Fibroblast of skin of left biceps (primary cell): ENCODE results near the gene RCOR3.
"Not testable (repeated sequence)": the region's sequence is repeated elsewhere in the genome, so short reads cannot be mapped to it uniquely, and the experiment has no call there.

Source experiments
- DNase-seq, 2 experiments: peaks; one replicate each; pipeline ENCODE4 v3.0.0-alpha.2; 2013; ENCODE audit warnings: low read depth in 2 of 2

The RCOR3 gene

DNA sequence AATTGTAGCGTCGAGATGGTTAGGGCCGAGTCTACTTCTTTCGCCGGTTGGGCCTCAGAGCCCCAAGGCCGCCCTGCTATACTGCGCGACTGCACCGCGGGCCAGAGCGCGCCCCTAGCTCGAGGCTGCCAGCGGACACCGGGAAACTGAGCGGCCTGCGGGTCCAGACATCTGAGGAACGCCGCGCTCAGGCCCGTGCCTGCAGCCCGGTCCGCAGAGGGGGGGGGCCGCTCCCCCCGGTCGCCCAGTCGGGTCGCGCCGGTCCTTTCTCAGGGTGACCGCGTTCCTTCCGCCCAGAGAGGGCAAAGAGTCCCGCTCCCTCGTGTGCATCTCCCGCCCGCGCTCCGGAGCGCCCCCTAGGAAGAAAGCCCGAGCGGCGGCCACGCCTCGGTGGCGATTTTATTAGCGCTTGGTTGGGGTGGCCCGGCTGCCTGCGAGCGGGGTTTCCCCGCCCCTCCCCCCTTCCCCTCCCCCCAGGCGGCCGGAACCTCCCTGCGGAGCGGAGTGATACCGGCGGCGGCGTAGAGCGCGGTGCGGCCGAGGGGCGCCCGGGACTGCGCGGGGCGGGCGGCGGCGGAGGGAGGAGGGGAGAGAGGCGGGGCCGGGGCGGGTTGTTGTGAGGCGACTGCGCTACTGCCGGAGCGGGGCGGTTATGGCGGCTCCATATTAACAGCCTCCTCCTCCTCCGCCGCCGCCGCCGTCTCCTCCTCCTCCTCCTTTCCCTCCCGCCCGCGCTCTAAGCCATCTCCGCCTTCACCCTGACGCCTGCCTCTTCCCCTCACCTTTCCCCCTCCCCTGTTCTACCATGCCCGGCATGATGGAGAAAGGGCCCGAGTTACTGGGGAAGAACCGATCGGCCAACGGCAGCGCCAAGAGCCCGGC lies at the start of gene RCOR3:
TSS of gene RCOR3 (plus strand) at position 611 of the 882 bp plus-strand sequence. CDS start at position 806, 195 bp downstream.
- peak; percentile 90 to 91 for DNase-seq

DNA sequence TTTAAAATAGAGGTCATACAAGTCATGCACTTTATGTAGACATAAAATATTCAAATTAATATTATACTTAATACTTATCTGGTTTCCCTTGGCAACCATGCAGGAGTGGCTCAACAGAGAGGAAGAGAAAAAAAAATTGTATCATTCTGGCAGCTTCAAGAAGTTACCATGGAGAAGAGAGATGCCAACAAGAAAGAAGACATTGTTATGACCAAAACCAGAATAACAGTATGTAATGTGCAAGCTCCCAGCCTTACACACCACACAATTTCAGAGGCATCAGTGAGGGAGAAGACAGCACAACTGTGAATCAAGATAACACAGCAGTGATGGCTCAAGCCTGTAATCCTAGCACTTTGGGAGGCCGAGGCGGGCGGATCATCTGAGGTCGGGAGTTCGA lies 49.1 kb upstream of the RCOR3 start:
- DNase-seq = no peak

DNA sequence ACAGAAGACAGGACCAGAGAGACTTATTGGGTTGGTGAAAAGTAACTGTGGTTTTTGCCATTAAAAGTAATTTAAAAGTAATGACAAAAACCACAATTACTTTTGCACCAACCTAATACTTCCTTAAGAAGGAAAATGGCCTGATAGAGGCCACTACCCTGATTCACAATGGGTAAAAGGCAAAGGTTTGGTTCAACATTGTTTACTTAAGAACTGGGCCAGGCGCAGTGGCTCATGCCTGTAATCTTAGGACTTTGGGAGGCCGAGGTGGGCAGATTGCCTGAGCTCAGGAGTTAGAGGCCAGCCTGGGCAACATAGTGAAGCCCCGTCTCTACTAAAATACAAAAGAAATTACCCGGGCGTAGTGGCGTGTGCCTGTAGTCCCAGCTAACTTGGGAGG lies 48.2 kb upstream of the RCOR3 start:
- no peak for DNase-seq

DNA sequence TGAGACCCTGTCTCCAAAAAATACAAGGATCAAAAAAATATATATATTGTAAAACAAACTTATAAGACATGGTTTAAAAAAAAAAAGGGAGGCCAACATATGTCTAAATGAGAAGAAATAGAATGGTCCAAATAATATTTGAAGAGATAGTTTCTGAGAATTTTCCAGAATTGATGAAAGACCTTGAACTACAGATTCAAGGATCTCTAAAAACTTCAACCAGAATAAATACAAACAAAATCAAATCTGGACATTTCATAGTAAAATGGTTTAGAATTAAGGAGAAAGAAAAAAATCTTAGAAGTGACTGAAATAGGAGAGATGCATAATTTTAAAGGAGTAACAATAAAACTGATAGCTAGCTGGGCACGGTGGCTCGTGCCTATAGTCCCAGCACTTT lies 45.5 kb upstream of the RCOR3 start:
- DNase-seq = no peak

DNA sequence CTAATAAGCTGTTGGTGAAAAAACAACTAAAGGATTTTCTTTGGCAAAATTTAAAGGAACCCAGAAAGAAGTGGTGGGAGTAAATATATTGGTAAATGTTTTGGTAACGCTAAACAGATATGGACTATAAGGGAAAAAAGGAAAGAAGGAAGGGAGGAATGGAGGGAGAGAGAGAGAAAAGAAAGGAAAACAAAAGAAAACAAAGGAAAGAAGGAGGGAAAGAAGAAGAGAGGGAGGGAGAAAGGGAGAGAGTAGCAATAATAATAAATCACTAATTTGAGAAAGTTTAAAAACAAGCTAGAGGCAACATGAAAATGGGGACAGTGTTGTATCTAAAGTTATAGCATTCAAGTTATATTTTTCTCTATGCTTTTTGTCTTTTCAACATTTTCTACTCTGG lies 43.6 kb upstream of the RCOR3 start:
- no peak for DNase-seq

DNA sequence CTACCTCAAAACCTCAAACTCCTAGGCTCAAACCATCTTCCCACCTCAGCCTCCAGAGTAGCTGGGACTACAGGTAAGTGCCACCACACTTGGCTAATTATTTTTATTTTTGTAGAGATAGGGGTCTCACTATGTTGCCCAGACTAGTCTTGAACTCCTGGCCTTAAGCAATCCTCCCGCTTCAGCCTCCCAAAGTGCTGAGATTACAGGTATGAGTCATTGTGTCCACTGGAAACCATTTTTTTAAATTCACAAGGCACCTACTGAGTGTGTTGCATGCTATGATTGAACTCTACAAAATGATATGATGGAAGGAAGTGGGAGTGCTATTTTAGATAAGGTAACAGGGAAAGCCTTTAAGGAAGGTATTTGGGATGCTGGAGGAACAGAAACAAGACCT lies 41.8 kb upstream of the RCOR3 start:
- DNase-seq = no peak

DNA sequence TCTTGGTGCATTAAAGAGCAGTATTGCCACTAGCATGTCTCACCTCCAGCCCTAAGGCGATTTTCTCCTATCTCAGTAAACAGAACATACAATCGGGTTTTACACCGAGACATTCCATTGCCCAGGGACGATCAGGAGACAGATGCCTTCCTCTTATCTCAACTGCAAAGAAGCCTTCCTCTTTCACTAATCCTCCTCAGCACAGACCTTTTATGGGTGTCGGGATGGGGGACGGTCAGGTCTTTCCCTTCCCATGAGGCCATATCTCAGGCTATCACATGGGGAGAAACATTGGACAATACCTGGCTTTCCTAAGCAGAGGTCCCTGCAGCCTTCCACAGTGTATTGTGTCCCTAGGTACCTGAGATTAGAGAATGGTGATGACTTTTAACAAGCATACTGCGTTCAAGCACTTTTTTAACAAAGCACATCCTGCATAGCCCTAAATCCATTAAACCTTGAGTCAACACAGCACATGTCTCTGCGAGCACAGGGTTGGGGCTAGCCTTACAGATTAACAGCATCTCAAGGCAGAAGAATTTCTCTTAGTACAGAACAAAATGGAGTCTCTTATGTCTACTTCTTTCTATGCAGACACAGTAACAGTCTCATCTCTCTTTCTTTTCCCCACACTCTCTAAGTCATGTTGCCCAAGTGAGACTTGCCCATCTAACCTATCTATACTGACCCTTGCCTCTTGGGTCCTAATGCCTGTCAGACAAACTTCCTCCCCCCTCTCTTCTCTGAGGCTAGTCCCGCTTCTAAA lies 36.5 kb upstream of the RCOR3 start:
- DNase-seq = not testable (repeated sequence)

DNA sequence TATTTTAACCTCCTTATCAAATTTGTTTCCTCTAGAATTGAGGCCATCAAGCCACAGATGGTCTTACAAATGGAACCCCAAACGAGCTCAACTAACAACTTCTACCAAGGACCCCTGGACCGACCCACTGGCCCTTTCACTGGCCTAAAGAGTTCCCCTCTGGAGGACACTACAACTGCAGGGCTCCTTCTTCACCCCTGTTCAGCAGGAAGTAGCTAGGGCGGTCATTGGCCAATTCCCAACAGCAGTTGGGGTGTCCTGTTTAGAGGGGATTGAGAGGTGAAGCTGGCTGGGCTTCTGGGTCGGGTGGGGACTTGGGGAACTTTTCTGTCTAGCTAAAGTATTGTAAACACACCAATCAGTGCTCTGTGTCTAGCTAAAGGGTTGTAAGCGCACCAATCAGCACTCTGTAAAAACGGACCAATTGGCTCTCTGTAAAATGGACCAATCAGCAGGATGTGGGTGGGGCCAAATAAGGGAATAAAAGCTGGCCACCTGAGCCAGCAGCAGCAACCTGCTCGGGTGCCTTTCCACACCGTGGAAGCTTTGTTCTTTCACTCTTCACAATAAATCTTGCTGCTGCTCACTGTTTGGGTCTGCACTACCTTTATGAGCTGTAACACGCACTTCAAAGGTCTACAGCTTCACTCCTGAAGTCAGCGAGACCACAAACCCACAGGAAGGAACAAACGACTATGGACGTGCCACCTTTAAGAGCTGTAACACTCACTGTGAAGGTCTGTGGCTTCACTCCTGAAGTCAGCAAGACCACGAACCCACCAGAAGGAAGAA lies 30.4 kb upstream of the RCOR3 start:
- not testable (repeated sequence) for DNase-seq

DNA sequence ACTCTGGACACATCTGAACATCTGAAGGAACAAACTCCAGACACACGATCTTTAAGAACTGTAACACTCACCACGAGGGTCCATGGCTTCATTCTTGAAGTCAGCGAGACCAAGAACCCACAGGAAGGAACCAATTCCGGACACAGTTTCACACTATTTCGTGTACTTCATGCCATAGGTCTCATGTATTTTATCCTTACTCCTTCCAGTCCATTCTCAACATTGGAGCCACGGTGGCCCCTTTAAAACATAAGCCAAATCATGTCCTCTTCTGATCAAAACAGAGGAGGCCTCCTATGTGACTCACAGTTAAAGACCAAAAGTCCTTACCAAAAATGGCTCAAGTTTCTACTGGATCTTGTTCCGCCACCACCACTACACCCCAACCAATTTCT lies 29.8 kb upstream of the RCOR3 start:
- no peak for DNase-seq

DNA sequence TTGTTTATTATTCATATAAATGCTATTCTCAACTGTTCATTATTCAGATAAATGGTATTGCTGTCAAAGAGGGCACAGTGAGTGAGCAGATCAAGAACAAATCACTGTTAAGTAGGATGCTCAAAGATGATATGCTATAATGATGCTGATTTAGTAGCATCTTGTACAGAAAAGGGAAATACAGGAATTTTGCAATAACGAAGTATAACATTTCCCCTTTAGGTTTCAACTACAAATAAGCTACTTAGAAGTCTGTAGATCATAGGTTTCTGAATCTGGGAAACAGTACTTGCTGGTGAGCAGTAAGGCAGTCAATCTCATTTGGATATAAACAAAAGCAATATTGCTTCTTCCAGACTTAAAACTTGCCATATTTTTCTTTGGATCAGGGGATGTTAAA lies 27.3 kb upstream of the RCOR3 start:
- DNase-seq = no peak

DNA sequence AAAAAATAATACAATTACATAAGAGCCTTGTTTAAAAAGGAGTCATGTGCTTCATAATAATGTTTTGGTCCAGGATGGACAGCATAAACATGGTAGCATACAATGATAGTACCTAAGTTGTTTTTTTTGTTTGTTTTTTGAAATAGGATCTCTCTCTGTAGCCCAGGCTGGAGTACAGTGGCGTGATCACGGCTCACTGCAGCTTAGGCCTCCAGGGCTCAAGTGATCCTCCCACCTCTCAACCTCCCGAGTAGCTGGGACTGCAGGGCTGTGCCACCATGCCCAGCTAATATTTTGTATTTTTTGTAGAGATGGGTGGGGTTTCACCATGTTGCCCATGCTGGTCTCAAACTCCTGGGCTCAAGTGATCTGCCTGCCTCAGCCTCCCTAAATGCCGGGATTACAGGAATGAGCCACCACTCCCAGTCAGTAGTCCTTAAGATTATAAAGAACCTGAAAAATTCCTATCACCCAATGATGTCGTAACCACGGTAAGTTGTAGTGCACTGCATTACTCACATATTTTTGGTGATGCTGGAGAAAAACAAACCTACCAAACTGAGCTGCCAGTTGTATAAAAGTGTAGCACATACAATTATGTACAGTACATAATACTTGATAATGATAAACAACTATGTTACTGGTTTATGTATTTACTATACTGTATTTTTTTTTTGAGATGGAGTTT lies 22.4 kb upstream of the RCOR3 start:
- DNase-seq = no peak

DNA sequence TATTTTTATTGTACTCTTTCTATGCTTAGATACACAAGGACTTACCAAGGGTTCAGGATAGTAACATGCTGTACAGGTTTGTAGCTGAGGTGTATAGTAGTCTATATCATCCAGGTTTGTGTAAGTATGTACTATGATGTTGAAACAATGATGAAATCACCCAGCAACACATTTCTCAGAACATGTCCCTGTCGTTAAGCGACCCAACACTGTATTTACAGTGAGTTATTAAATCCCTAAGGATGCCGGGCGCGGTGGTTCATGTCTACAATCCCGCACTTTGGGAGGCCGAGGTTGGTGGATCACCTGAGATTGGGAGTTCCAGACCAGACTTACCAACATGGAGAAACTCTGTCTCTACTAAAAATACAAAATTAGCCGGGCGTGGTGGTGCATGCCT lies 21.6 kb upstream of the RCOR3 start:
- no peak for DNase-seq

DNA sequence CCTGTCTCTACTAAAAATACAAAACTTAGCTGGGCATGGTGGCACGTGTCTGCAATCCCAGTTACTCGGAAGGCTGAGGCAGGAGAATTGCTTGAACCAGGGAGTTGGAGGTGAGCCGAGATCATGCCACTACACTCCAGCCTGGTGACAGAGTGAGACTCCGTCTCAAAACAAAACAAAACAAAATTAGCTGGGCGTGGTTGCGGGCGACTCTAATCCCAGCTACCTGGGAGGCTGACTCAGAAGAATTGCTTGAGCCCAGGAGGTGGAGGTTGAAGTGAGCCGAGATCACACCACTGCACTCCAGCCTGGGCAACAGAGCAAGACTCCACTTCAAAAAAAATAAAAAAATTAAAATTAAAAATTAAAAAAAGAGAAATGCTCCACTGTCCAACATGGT lies 18.6 kb upstream of the RCOR3 start:
- not testable (repeated sequence) for DNase-seq

DNA sequence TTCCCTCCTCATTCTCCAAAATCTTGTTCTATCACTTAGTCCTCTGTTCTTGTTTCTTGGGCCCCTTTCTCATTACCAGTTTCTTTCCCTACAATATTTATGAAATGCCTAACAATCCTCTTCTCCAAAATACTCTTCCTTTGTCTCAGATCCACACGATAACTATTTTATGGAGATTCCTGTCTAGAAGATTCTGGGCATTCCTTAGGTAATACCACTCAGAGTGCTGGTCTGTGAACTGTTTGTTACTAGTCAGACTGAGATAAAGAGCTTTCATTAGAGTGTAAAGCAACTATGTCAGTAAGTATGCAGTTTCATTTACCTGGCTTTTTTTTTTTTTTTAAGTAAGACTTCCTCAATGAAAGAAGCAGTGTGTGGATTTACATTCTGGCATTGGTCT lies 18.1 kb upstream of the RCOR3 start:
- no peak for DNase-seq

DNA sequence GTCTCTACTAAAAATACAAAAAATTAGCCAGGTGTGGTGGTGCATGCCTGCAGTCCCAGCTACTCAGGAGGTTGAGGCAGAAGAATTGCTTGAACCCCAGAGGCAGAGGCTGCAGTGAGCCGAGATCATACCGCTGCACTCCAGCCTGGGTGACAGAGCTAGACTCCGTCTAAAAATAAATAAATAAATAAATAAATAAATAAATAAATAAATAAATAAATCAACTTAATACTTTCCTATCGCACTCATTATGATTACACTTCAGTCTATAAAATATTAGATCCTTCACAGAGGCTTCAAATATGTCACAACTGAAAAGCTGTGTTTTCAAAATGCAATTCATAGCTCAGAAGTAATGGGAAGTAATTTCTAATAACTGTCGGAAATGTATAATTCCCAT lies 15.5 kb upstream of the RCOR3 start:
- DNase-seq = not testable (repeated sequence)

DNA sequence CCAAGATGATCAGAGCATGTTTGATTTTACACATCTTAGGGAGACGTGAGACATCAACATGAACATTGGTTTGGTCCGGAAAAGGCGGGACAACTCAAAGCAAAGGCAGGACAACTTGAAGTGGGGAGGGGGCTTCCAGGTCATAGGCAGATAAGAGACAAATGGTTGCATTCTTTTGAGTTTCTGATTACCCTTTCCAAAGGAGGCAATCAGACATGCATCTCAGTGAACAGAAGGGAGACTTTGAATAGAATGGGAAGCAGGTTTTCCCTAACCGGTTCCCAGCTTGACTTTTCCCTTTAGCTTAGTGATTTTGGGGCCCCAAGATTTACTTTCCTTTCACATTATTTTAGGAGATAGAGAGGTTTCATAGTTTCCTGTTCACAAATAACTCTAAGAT lies 12.6 kb upstream of the RCOR3 start:
- DNase-seq = not testable (repeated sequence)

DNA sequence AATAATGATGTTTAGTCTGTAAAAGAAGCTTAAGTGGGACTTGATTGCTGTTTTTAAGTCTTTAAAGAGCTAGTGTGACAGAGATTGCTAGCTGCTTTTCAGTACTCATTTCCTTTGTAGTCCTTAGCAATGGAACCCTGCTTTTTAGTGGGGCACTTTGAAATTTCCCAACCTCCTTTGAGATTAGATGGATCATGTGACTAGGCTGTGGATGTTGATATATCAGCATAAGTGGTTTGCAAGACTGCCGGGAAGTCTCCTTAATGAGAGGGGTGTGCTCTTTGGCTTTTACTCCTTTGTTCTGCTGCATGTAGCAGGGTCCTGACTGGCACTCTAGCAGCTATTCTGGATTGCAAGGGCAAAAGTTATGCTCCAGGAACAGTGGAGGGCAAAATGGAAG lies 11.2 kb upstream of the RCOR3 start:
- no peak for DNase-seq

DNA sequence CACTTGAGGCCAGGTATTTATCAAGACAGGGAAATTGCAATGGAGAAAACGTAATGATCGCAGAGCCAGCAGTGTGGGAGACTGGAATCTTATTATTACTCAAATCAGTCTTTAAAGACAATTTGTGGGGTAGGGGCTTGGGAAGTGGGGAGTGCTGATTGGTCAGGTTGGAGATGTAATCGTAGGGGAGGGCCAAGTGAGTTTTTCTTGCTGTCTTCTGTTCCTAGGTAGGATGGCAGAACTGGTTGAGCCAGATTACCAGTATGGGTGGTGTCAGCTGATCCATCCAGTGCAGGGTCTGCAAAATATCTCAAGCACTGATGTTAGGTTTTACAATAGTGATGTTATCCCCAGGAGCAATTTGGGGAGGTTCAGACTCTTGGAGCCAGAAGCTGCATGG lies 9.6 kb upstream of the RCOR3 start:
- DNase-seq = not testable (repeated sequence)

DNA sequence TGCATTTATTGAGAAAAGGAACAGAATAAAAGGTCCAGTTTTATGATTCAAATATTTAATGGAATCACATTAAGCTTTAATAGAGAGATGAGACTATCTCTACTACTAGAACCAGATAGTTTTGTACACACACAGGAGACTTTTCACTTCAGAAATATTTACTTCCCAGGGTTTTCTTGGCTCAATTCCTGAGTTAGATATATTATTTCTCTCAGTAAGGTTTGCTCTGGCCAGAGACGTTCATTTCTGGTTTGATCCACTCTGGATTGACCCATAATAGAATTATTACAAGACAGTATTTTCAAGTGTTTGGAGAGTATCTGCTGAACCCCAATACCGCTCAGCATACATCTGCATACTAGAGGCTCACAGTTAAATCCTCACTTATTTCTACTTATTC lies 1.3 kb upstream of the RCOR3 start:
- DNase-seq = no peak

DNA sequence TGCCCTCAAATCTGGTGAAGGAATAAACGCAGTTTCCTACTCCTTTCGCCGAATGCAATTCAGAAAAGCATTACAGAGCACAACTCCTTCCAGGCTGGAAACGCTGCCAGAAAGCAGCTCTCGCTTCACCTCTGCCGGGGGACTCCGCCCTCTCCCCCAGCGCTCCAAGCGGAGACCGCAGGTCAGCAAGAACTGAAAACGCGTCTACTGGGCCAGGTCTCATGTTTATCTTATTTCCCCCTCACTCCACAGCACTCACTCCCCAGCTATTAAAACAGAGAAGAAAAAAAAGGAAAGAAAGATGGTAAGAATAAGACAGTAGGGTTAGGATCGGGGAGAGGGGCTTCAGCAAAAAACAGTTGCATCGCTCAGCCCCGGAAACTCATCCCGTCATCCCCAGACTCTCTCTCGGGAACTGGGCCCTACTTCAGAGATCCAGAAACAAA lies 833 bp upstream of the RCOR3 start:
- DNase-seq = peak; percentile 47

DNA sequence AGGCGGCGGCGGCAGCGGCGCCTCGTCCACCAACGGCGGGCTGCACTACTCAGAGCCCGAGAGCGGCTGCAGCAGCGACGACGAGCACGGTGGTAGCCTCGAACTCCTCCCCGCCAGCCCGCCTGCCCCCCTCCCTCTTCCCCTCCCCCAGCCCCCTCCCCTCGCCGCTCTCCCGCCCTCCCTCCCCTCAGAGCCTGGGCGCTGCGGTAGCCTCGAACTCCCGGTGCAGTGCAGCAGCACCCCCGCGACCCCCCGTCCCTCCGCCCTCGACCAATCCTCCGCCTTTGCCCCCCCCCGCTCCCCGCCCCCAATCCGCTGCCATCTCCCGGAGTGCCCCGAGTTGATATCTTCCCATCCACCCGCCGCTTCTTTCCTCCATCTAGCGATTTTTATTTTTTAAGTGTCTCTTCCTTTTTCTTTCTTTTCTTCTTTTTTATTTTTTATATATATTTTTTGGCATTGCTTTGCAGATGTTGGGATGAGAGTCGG lies 516 bp downstream of the RCOR3 start:
- peak in 1 of 2 experiments; percentile 24 for DNase-seq
